Activated CD8-positive, alpha-beta memory T cell treated with anti-CD3 and anti-CD28 coated beads for 24 hours (primary cell): Measurements from ENCODE around the gene PTRH1.

ENCODE experiments used
- DNase-seq: peaks from one replicate; pipeline ENCODE4 v3.0.0-alpha.2; 2020

The PTRH1 gene

GRCh38 chr9:127716412-127716811, 949 bp upstream of the PTRH1 start:
- no peak for DNase-seq

- DNase-seq: no peak
Measured at GRCh38 chr9:127714951-127715469, 453 bp downstream of the PTRH1 start.

GRCh38 chr9:127714020-127714750, 1.3 kb downstream of the PTRH1 start:
- DNase-seq: no peak

- DNase-seq: no peak
Measured at GRCh38 chr9:127712867-127713266, 2.6 kb downstream of the PTRH1 start.

GRCh38 chr9:127712371-127712770, 3.1 kb downstream of the PTRH1 start:
- DNase-seq: no peak

- no peak for DNase-seq
Measured at GRCh38 chr9:127711831-127712274, 3.6 kb downstream of the PTRH1 start.

GRCh38 chr9:127711226-127711701, 4.2 kb downstream of the PTRH1 start:
- no peak for DNase-seq

GRCh38 chr9:127710204-127710783, 5.2 kb downstream of the PTRH1 start:
- DNase-seq: no peak

GRCh38 chr9:127708952-127709587, 6.4 kb downstream of the PTRH1 start:
- no peak for DNase-seq

GRCh38 chr9:127707766-127708165, 7.7 kb downstream of the PTRH1 start:
- no peak for DNase-seq

- DNase-seq: no peak
Measured at GRCh38 chr9:127706836-127707241, 8.6 kb downstream of the PTRH1 start, which contains the start of gene CFAP157. Gene CFAP157, plus strand, starts transcription at chr9:127706988. Its CDS starts 44 bp downstream, at chr9:127707032.

- no peak for DNase-seq
Measured at GRCh38 chr9:127705577-127706379, 9.7 kb downstream of the PTRH1 start.

GRCh38 chr9:127703289-127703946, 12.0 kb downstream of the PTRH1 start:
- no peak for DNase-seq

- DNase-seq: no peak
Measured at GRCh38 chr9:127700594-127701255, 14.7 kb downstream of the PTRH1 start.

- DNase-seq: no peak
Measured at GRCh38 chr9:127700140-127700539, 15.3 kb downstream of the PTRH1 start.

GRCh38 chr9:127698985-127699670, 16.3 kb downstream of the PTRH1 start:
- peak; percentile 93 for DNase-seq

- DNase-seq: no peak
Measured at GRCh38 chr9:127698386-127698785, 17.1 kb downstream of the PTRH1 start.

GRCh38 chr9:127697575-127697974, 17.9 kb downstream of the PTRH1 start:
- DNase-seq: no peak

- DNase-seq: no peak
Measured at GRCh38 chr9:127694890-127695720, 20.4 kb downstream of the PTRH1 start.

GRCh38 chr9:127693697-127694096, 21.8 kb downstream of the PTRH1 start:
- DNase-seq: no peak
